HT-29 (cell line): ENCODE results near the gene AAGAB. TPM values are rescaled to one million over a fixed set of nuclear protein-coding genes. Genes with fewer than 3 reads are reported as not detected.

Source experiments
- DNase-seq: peaks from one replicate; pipeline ENCODE4 v3.0.0-alpha.2; 2015; ENCODE audit warnings: low spot score
- total RNA-seq: library from RNA; depleted of rRNA; stranded (reverse); fragments of >200 nt; shearing (Covaris generic); gene quantifications from 2 replicates; pipeline ENCODE4 v1.2.3, GENCODE V29; 2014; rRNA removed

The AAGAB gene
- total RNA-seq, 1 experiment from 2014 or later: 43.8 TPM

DNA sequence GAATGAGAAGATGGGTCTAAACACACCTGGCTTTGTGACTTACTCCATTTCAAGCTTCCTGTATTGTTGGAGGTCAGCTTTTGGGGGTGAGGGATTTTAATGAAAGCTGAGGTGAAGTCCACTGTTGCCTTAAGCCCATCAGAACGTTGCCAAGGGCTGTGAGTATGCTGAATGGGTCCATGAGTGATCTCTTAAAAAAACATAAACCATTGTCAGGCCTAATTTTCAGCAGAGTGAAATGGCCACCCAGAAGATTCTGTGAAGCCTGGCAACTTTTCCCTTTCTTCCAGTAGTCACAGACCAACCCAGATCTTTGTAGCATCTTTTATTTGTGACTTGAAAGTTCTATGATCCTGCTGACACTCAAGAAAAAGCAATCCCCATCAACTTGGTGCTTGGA is 102.0 kb downstream of the AAGAB start:
- no peak for DNase-seq

Other genes with a start within 250 kb of the AAGAB start
- 63.5 and 82.5 TPM in 2 replicates for gene SMAD3, start 189.1 kb downstream of the AAGAB start, total RNA-seq
- gene IQCH, start 125 bp upstream of the AAGAB start, total RNA-seq: 1.9 and 2.6 TPM in 2 replicates